Measurements from ENCODE around the gene MEIOSIN.
"Not testable (repeated sequence)": the region's sequence is repeated elsewhere in the genome, so short reads cannot be mapped to it uniquely, and the experiment has no call there.

Gene MEIOSIN, protein sequence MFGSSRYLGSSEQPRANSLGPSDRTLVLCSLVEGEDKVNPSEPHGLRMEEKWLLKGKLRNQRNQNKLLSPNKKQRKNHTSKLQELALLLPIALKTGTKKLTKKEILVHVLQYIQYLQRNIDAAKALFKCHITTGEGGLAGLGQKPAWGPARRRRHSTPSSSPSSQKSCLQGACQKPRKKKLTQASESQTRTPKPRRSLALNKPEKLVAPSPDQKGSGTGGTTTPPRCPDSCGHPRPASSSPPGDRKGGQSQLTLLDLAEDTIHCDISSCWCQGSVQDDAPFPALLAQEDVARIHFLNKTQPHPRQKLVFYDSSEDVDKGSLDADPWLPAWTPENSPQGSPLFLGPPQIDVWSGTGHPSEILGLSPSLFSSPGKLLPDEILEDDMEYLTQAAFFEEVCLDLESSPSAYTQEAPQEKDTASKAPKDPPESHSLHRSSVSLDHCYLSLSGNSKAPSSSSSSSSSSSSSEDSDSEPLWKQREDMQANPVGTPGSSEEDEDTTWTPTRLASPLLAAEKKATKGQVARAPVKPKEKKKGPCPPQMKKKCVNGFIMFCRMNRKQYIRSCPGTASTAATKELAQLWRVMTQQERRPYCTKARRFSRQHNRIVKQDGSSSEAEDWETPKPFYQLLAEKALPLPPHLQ

DNA sequence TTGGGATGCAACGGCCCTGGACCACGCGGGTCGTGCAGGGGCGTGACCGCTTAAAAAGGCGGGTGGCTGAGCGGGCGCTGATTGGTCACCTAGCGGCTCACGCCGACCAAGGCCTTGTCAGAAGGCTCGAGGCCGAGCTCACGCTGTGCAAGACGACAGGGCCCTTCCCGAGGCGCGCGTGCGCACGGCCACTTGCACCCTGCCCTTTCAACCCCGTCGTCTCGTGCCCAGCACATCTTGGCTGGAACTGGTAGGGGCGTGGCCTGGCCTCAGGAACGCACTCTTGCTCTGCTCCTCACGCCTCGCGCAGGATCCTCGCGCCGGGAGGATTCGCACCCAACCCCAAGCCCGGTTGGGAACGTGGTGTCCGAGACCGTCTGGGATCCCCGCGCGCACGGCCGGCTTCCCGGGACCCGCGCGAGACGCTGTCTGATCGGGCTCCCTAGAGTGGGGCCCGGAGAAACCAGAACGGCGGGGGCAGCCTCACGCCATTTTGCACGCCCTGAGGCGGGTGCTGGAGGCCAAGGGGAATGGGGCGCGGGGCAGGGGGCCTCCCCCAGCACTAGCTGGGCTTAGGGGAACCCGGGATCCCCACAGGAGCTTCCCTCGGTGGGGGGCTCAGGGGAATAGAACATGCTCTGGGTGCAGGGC, at the start of gene MEIOSIN:
TSS of gene MEIOSIN (plus strand) at position 280 of the 651 bp plus-strand sequence. CDS start 1,938 bp downstream, outside the sequence.
- DNase-seq (ENCODE audit: low read depth in 2 of 2) = no peak

DNA sequence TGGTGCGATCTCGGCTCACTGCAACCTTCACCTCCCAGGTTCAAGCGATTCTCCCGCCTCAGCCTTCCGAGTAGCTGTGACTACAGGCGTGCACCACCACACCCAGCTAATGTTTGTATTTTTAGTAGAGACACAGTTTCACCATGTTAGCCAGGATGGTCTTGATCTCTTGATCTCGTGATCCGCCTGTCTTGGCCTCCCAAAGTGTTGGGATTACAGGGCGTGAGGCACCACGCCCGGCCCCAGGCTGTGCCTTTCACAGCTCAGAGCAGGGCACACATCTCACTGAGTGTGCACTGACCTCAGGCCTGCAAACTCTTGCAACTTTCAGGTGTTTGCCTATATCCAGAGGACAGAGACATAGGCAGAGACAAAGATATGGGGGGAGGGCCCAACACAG, 48.2 kb upstream of the MEIOSIN start:
- not testable (repeated sequence) for DNase-seq (ENCODE audit: low read depth in 2 of 2)

DNA sequence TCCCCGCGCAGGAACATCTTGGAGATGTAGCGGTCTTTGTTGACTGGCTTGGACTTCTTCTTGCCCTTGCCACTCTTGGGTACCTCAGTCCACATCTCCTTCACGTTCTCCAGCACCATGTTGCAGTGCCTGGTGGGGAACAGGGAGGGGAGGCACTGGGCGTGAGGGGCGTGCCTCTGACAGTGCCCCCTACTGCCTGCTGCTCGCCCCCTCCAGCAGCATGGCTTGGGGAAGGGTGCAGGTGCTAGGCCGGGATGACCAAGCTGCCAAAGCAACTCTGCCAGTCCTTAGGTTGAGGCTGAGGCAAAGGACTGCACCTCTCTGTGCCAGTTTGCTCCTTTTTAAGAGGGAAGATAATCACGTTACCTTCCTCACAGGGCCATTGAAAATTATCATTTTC, 45.6 kb upstream of the MEIOSIN start:
- no peak for DNase-seq (ENCODE audit: low read depth in 2 of 2)

DNA sequence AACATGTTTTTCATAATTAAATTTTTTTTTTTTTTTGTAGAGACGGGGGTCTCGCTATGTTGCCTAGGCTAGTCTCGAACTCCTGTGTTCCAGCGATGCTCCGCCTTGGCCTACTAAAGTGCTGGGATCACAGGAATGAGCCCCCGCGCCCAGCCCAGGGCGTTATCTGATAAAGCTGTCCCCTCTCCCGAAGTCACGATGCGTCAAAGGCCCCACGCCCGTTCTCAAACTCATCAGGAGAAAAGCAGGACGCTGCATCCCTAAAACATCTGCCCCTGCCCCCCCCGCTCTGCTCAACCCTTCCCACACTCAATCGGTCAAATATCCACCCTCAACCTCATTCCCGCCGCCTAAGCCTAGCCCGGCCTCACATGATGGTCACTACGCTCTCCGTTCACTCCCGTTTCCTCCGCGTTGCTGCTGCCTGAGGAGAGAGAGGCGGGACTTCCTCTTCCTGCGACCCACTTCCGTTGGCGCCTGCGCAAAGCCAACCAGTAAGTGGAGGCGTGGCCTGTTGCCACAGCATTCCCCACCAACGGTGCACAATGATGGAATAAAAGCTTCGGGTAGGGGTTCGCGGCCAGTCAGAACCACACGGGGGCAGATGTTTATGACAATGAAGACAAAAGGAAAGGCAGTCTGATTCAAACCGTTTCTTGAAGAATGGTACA, 41.6 kb upstream of the MEIOSIN start, which contains the start of gene SNRPD2:
TSS of gene SNRPD2 (minus strand) at position 438 of the 671 bp plus-strand sequence. CDS start at position 373, 65 bp downstream.
- peak; percentile 85 to 89 for DNase-seq (ENCODE audit: low read depth in 2 of 2)

DNA sequence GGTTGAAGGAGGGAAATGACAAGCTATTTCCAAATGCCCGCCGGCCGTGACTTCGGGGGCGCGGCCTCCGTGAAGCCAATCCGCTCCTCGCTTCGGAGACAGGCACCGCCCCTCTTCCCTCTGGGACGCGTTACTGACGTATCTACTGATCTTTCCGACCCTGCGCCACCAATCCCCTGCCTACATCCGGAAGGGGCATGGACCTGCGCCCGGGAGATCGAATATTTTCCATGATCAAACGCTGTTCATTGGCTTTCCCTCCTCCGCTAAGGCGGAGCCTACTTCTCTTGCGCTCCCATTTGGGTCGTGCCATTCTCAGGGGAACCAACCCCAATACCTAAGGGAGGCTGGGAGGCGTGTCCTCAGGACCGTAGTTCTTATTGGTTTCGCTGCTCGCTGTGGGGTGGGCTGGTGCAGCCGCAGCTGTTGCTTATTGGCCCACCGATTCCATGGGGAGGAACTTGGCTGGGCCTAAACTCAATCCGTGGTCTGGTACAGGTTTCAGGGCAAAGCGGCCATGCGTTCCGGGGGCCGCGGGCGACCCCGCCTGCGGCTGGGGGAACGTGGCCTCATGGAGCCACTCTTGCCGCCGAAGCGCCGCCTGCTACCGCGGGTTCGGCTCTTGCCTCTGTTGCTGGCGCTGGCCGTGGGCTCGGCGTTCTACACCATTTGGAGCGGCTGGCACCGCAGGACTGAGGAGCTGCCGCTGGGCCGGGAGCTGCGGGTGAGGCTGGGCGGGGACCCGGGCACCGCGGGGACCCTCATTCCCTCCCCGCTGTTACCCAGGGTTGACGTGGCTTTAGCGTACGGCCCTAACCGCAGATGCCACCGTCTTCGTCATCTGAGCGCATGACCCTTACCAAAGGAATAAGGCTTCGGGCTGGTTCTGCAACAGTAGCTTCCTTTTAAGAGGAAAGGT, 40.8 kb upstream of the MEIOSIN start, which contains the start of gene QPCTL:
TSS of gene QPCTL (plus strand) at position 480 of the 919 bp plus-strand sequence. CDS start at position 518, 38 bp downstream.
- DNase-seq (ENCODE audit: low read depth in 2 of 2) = peak; percentile 91 to 97

DNA sequence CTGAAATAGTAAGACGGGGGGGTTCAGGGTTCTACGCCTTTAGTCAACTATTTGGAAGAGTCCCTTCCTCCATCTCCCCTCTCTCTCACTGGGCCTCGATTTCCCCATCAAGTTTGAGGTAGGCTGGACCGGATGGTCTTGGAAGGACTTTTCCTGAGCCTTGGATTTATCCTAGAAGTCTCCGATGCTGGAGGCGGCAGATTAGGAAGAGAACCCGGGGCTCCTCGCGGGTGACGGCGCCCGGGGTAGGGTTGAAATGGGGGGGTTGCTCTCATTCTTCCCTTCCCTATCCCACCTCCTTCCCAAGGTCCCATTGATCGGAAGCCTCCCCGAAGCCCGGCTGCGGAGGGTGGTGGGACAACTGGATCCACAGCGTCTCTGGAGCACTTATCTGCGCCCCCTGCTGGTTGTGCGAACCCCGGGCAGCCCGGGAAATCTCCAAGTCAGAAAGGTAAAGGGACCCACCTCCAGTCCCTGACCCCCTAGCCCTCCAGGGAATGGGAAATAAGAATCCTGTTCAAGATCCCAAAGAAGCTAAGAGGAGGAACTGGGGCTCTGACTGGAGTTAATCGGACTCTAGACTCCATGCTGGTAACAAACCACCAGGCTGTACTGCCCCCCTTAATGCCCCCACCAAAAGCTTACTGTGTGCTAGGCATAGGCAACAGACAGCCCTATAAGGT, 40.0 kb upstream of the MEIOSIN start:
- DNase-seq (ENCODE audit: low read depth in 2 of 2) = peak; percentile 50 to 57

DNA sequence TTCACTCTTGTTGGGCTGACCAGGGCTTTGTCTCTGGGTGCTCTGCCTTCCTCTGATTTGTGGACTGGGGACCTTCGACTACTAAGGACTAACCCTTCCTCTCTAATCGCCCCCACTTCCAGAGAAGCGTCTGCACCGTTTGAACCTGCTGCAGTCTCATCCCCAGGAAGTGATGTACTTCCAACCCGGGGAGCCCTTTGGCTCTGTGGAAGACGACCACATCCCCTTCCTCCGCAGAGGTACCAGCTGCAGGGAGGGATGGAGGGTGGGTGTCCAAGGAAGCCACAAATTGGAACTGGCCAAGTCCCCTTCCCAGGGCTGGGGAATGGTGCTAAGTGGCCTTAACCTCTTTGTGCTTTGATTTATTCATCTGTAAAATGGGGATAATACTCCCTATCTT, 31.6 kb upstream of the MEIOSIN start:
- DNase-seq (ENCODE audit: low read depth in 2 of 2) = no peak

DNA sequence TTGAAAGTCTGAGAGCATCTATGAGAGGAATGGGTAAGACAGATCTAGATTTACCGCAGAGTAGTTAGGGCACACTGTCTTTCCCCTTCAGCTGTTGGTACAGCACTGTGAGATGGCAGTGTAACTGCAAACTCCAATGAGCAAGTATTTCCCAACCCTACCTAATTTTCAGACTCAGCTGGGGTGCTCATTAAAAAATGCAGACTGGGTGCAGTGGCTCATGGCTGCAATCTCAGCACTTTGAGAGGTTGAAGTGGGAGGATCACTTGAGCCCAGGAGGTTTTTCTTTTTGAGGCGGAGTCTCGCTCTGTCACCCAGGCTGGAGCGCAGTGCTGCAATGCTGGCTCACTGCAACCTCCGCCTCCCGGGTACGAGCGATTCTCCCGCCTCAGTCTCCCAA, 28.1 kb upstream of the MEIOSIN start:
- no peak for DNase-seq (ENCODE audit: low read depth in 2 of 2)

DNA sequence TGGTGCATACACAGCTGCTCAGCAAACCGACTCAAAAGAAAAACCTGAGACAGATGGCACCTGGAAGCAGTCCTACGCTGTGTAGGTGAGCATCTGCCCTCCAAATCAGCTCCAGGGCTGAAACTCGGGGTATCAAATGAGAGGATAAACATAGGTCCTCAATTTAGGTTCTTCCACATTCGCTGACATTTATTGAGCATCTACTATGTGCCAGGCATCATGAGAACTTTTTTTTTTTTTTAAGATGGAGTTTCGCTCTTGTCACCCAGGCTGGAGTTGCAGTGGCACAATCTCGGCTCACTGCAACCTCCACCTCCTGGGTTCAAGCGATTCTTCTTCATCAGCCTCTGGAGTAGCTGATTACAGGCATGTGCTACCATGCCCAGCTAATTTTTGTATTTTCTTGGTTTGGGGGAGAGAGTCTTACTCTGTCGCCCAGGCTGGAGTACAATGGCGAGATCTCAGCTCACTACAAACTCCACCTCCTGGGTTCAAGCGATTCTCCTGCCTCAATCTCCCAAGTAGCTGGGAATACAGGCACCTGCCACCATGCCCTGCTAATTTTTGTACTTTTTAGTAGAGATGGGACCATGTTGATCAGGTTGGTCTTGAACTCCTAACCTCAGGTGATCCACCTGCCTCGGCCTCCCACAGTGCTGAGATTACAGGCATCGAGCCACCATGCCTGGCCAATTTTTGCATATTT, 27.4 kb upstream of the MEIOSIN start:
- DNase-seq (ENCODE audit: low read depth in 2 of 2) = no peak

DNA sequence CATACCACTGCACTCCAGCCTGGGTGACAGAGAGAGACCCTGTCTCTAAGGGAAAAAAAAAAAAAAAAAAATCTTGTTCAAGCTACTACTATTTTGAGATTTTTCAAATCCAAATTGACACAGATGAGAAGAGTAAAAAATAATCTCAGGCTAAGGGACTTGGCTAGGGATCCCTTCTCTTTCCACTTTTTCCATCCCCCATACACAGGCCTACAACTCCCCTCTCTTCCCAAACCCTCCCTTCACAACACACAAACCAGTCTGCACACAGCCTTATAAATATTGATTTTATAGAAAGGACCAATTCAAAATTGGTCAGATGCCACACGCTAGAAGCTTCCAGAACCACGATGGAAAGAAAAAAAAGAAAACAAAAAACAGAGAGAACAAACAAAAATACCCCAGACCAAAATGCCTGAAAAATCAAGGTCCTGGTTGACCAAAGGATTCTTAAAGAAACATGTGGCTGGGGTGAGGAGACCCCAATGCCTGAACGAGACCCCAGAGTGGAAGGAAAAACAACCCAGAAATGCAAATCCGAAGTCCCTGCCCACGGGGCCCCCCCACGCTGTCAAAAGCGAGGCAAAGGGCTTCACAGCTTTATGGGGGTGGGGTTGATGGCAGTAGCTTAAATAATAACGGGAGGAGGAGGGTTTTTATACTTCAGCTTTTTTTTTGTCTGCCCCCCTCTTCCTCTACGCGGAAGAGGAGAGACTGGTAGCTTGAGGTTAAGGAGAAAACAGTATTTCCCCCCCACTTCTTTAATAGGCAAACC, 22.7 kb upstream of the MEIOSIN start:
- no peak for DNase-seq (ENCODE audit: low read depth in 2 of 2)

DNA sequence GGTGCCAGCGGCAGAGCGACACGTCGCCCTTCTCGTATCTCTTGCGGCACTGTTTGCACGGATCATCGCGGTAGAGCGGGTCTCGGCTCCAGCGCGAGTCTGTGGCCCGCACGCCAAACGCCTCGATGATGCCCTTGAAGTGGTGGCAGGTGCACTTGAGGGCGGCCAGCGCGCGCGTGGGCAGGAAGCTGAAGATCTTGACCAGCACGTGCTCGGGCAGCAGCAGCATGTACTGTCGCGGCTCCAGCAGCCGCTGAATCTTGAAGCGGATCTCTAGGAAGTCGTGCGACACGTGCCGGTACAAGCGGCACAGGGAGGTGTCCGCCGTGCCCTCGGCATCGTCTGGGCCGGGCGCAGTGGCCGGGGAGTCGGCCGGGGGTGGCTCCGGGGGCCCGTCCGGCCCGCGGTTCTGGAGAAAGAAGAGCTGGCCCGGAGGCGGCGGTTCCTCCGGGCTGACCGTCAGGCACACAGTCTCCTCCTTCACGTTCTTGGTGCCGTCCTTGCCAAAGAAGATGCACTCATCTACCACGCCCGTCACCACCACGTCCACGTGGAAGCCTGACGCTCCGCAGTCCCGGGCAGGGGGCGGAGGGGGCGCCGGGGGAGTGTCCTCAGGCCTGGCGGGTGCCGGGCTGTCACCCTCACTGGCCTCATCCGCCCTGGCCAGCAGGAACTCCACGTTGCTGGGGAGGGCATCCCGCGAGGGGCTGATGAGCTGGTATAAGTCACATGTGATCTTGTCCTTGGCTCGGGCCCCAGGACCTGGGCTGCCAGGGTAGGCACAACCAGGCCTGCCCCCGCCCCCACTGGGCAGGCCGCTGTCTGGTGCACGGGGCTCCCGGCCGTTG, 21.2 kb upstream of the MEIOSIN start:
- DNase-seq (ENCODE audit: low read depth in 2 of 2) = no peak

DNA sequence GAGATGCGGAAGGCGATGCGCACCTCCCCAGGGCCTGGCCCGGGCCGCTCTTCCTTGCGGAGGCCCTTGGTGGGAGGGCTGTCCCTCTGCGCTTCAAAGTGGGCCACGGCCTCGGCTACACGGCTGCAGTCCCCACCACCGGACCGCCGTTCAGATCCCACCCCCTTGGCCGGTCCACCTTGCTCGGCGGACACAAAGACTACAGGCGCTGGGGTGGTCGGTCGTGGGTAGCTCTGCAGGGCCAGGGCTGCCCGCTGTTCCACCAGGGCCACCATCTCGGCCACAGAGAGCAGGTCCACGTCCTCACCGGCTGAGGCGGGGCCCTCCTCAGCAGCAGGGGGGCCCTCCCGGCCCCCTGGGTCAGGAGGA, 20.6 kb upstream of the MEIOSIN start:
- DNase-seq (ENCODE audit: low read depth in 2 of 2) = no peak

DNA sequence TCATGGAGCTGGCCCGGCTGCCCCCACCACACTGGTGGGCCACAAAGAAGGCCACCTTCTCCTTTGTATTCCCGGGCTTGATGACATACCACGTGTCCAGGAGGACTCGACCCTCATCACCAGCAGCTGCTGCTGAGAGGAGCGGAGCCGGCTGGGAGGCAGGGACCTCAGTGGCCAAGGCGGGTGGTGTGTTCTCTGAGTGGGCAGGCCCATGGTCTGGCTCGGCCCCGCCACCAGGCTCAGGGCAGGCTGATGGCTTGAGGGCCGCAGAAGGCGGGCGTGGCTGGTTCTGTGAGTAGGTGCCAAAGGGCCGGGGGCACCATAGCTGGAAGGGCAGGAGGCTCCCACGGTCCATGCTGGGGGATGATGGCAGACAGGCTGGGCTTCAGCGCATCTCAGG, 20.1 kb upstream of the MEIOSIN start:
- no peak for DNase-seq (ENCODE audit: low read depth in 2 of 2)

DNA sequence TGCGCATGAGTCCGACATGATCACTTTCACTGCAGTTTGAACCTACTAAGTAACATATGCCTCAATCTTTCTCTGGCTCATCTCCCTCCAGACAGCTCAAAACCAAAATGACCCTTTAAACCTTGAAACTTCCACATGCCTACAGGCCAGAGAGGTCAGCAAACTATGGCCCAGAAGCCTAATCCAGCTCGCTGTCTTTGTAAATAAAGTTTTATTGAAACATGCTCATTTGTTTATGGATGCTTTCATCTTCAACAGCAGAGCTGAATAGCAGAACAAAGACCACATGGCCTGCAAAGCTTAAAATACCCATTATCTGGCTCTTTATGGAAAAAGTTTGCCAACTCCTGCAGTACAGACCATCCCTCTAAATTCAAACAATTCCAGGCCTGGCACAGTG, 18.1 kb upstream of the MEIOSIN start:
- DNase-seq (ENCODE audit: low read depth in 2 of 2) = no peak

DNA sequence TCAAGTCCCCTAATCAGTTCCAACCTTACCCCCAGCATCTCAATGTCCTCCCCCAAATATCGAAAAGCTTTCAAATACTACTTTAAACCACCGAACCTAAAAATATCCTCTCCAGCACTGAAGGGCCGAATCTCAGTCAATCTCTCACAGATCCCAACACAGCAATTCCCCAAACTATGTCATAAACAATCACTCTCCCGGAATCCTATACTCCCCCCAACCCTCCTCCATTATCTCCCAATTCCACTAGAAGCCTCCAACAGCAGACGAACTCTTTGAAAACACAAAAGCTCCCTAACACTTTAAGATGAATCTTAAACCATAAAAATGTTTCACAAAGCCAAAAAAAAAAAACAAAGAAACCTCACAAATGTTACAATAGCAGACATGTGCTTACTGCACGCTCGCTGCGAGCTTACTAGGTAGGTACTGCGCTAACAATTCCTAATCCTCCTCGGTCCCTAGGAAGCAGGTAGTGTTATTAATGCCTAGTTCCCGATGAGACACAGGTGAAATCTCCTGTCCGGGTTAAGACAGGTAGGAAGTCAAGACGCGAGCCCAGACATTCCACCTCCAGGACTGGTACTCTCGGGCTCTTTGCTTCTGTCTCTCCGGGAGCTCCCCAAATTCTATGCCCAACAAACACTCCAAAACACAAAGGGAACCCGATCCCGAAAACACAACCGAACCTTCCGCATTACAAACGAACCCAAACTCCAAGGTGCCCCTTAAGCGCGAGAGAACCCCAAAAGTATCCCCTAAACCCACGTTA, 16.7 kb upstream of the MEIOSIN start:
- no peak for DNase-seq (ENCODE audit: low read depth in 2 of 2)

DNA sequence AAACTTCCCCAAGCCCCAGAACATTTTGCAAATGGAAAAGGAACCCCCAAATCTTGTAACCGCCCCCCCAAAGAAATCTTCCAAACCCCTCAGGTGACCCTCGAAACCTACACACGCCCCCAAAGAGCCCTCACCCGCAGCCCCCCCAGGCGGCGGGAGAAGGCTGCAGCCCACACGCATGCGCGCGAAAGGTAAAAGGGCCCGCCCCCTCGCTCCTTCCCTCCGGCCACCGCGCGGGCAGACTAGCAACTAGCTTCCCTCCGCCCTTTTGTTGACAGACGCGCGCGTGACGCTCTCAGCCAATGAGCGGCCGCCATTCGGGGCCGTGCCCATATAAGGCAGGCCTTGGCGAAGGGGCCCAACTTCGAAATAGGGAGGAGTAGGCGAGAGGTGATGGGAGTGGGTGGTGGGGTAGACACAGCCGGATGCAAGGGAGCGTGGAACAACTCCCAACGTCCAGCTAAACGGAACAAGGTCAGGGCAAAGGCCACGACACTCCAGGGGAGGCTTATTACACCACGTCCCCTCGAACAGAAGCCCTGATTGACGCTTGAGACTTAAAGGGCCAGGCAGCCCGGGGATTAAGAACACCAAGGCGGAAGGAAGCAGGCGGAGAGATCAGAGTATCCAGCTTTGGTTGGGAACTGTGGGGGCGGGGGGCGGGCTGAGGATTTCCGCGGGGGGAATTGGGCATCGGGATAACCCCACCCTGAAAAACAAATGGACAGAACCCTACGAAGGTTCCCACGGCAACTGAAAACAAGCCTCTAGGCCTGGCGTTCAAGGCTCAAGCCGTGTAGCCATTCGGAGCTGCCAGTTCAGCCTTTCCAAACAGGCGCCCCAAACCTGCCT, 15.9 kb upstream of the MEIOSIN start:
- peak; percentile 94 to 97 for DNase-seq (ENCODE audit: low read depth in 2 of 2)
